ENCODE measurements around the gene SLC35B1.

The SLC35B1 gene

GRCh38 chr17:49670641-49671040 is 37.1 kb downstream of the SLC35B1 start:
- no peak for DNase-seq (ENCODE audit: low read depth)

GRCh38 chr17:49670002-49670401 is 37.8 kb downstream of the SLC35B1 start:
- DNase-seq (ENCODE audit: low read depth), result no peak

- no peak for DNase-seq (ENCODE audit: low read depth)
These were observed 39.9 kb downstream of the SLC35B1 start for GRCh38 chr17:49667854-49668253.

GRCh38 chr17:49664706-49665211 is 43.0 kb downstream of the SLC35B1 start:
- no peak for DNase-seq (ENCODE audit: low read depth)

- no peak for DNase-seq (ENCODE audit: low read depth)
These were observed 47.9 kb downstream of the SLC35B1 start for GRCh38 chr17:49659661-49660382.

- DNase-seq (ENCODE audit: low read depth), result no peak
These were observed 51.5 kb downstream of the SLC35B1 start for GRCh38 chr17:49656247-49656646.

Data from stimulated activated CD8-positive, alpha-beta memory T cell treated with anti-CD3 and anti-CD28 coated beads, Interleukin-15, amount 100 ng/mL, for 24 hours (primary cell).